ENCODE data around the gene ADAMTS15. TPM values are rescaled to one million over a fixed set of nuclear protein-coding genes. Genes with fewer than 3 reads are reported as not detected.

ADAMTS15 gene
- total and polyA plus RNA-seq, 10 of the 15 experiments (the other 5 are each of a cell fraction or from before 2014, with no cell fraction given) = not detected

GRCh38 chr11:130429120-130429681, 19.2 kb upstream of the ADAMTS15 start:
- BruUV-seq (replicated peaks) = no TSS peak
- 0% methylated on average over 2 of the region's 2 CpGs for WGBS (ENCODE audit: insufficient coverage, insufficient replicate concordance, low lambda C conversion rate, missing lambda C conversion rate)
- H3K4me3 ChIP-seq = no peak overlapping the region
- H3K27me3 ChIP-seq (replicated peaks in 1 of 2; ENCODE audit: control insufficient read depth in 2 of 2, insufficient read depth in 2 of 2, low read length in 1 of 2) = peaks cover 14 to 15% of the 10 kb centered on the region in 2 experiments
- H3K9me3 ChIP-seq (replicated peaks; ENCODE audit: control insufficient read depth, insufficient read depth, low read length) = no peaks in the 10 kb centered on the region
- DNase-seq (ENCODE audit: low read depth, low spot score) (no peak), FAIRE-seq (no peak), ATAC-seq (no peak)
- intact Hi-C loops (cut with micrococcal nuclease; ENCODE audit: unreplicated experiment) (no loop called here), in situ Hi-C loops (cut with MboI) (loop anchor here (10.0 kb wide), 1 partner anchor 214 kb away; no protein-coding TSS in a partner anchor)
- no peak overlapping the region for H3K27ac ChIP-seq (ENCODE audit: control insufficient read depth, insufficient read depth)
- ChIA-PET RAD21 (ENCODE audit: unreplicated experiment) (interaction anchor here (2.5 to 7.3 kb wide), 2 partner anchors 216 to 431 kb away, joined by 21 to 132 read pairs; no protein-coding TSS in a partner anchor), CTCF (interaction anchor here (5.4 to 8.2 kb wide), 2 partner anchors 216 to 433 kb away, joined by 50 to 295 read pairs; no protein-coding TSS in a partner anchor), SMC1A (ENCODE audit: uncharacterized antibody, unreplicated experiment) (interaction anchor here (0.8 to 9.8 kb wide), 3 partner anchors 216 to 465 kb away, joined by 3 to 177 read pairs (median 43); no protein-coding TSS in a partner anchor), POLR2A (no interaction called here)
- TF ChIP-seq EZH2 (IDR thresholded peaks at IDR 0.05; ENCODE audit: borderline replicate concordance, control insufficient read depth, low read depth, low read length) (0 out of 2 replicates have a peak, but pooled peaks have one; percentile 94), HDGF (IDR thresholded peaks at IDR 0.05) (no peak)
- H3K36me3 ChIP-seq (ENCODE audit: control insufficient read depth in 2 of 2, insufficient read depth in 2 of 2, low read length in 1 of 2) = no peaks in the 10 kb centered on the region
- no peak overlapping the region for H2AFZ ChIP-seq (ENCODE audit: control insufficient read depth, low read depth, low read length)
- H3K4me1 ChIP-seq (ENCODE audit: control insufficient read depth, insufficient read depth, low read length) = no peaks in the 10 kb centered on the region
- no peak overlapping the region for H3K4me2 ChIP-seq (ENCODE audit: control insufficient read depth, insufficient read depth)
- H3K79me2 ChIP-seq (ENCODE audit: control insufficient read depth, insufficient read depth, low read length) = no peaks in the 10 kb centered on the region
- no peaks in the 10 kb centered on the region; the same call in 1 of the 2 replicates for H4K20me1 ChIP-seq (ENCODE audit: control insufficient read depth, insufficient read depth)
- no peak overlapping the region for H3K9ac ChIP-seq (ENCODE audit: control insufficient read depth, insufficient read depth, low read length)

- H3K4me2 ChIP-seq (ENCODE audit: control insufficient read depth, insufficient read depth) = no peak overlapping the region
- ChIA-PET CTCF (interaction anchor here (3.4 to 8.2 kb wide), 3 partner anchors 217 to 464 kb away, joined by 39 to 295 read pairs (median 50); no protein-coding TSS in a partner anchor), RAD21 (ENCODE audit: unreplicated experiment) (interaction anchor here (2.5 to 7.3 kb wide), 2 partner anchors 217 to 431 kb away, joined by 21 to 132 read pairs; no protein-coding TSS in a partner anchor), POLR2A (no interaction called here), SMC1A (ENCODE audit: uncharacterized antibody, unreplicated experiment) (interaction anchor here (1.5 to 9.8 kb wide), 4 partner anchors 81 to 465 kb away, joined by 3 to 177 read pairs (median 28); no protein-coding TSS in a partner anchor)
- no peaks in the 10 kb centered on the region for H3K4me1 ChIP-seq (ENCODE audit: control insufficient read depth, insufficient read depth, low read length)
- peaks cover 12 to 14% of the 10 kb centered on the region in 2 experiments for H3K27me3 ChIP-seq (replicated peaks in 1 of 2; ENCODE audit: control insufficient read depth in 2 of 2, insufficient read depth in 2 of 2, low read length in 1 of 2)
- in situ Hi-C loops (cut with MboI) = loop anchor here (10.0 kb wide), 2 partner anchors 215 to 435 kb away; no protein-coding TSS in a partner anchor
- no peak overlapping the region for H2AFZ ChIP-seq (ENCODE audit: control insufficient read depth, low read depth, low read length)
- H4K20me1 ChIP-seq (ENCODE audit: control insufficient read depth, insufficient read depth) = no peaks in the 10 kb centered on the region; the same call in 1 of the 2 replicates
- no peaks in the 10 kb centered on the region for H3K9me3 ChIP-seq (replicated peaks; ENCODE audit: control insufficient read depth, insufficient read depth, low read length)
- H3K4me3 ChIP-seq = no peak overlapping the region
- H3K27ac ChIP-seq (ENCODE audit: control insufficient read depth, insufficient read depth) = no peak overlapping the region
- DNase-seq (ENCODE audit: low read depth, low spot score) = no peak
- intact Hi-C loops (cut with micrococcal nuclease; ENCODE audit: unreplicated experiment) = loop anchor here (10.0 kb wide), 1 partner anchor 255 kb away; no protein-coding TSS in a partner anchor
- H3K79me2 ChIP-seq (ENCODE audit: control insufficient read depth, insufficient read depth, low read length) = no peaks in the 10 kb centered on the region
- no peak for FAIRE-seq
- WGBS (ENCODE audit: insufficient coverage, insufficient replicate concordance, low lambda C conversion rate, missing lambda C conversion rate) = 19% methylated on average over 3 of the region's 3 CpGs
- H3K9ac ChIP-seq (ENCODE audit: control insufficient read depth, insufficient read depth, low read length) = no peak overlapping the region
- no peaks in the 10 kb centered on the region for H3K36me3 ChIP-seq (ENCODE audit: control insufficient read depth in 2 of 2, insufficient read depth in 2 of 2, low read length in 1 of 2)
- no TSS peak for BruUV-seq (replicated peaks)
- no peak for ATAC-seq
- TF ChIP-seq USF2 (IDR thresholded peaks at IDR 0.05; ENCODE audit: borderline replicate concordance, low read depth, low read length) (no peak), ZSCAN29 (IDR thresholded peaks at IDR 0.05) (no peak), BHLHE40 (IDR thresholded peaks at IDR 0.05; ENCODE audit: borderline replicate concordance in 1 of 2, low read depth in 2 of 2, low read length in 1 of 2) (no peak), GABPA (IDR thresholded peaks at IDR 0.05; ENCODE audit: low read depth) (no peak), IRF5 (IDR thresholded peaks at IDR 0.05; ENCODE audit: borderline replicate concordance) (no peak), JUND (IDR thresholded peaks at IDR 0.05; ENCODE audit: low read depth, low read length) (no peak), SP1 (IDR thresholded peaks at IDR 0.05; ENCODE audit: low read depth, low read length) (no peak)
Observed at GRCh38 chr11:130429983-130430382, 18.5 kb upstream of the ADAMTS15 start.
